EH (cell line): ENCODE data around the gene LRRC8C.
"Not testable (repeated sequence)": the region's sequence is repeated elsewhere in the genome, so short reads cannot be mapped to it uniquely, and the experiment has no call there.

Experiments
- DNase-seq: peaks from one replicate; pipeline ENCODE4 v3.0.0-alpha.2; 2015; ENCODE audit warnings: low read depth

Gene LRRC8C

DNA sequence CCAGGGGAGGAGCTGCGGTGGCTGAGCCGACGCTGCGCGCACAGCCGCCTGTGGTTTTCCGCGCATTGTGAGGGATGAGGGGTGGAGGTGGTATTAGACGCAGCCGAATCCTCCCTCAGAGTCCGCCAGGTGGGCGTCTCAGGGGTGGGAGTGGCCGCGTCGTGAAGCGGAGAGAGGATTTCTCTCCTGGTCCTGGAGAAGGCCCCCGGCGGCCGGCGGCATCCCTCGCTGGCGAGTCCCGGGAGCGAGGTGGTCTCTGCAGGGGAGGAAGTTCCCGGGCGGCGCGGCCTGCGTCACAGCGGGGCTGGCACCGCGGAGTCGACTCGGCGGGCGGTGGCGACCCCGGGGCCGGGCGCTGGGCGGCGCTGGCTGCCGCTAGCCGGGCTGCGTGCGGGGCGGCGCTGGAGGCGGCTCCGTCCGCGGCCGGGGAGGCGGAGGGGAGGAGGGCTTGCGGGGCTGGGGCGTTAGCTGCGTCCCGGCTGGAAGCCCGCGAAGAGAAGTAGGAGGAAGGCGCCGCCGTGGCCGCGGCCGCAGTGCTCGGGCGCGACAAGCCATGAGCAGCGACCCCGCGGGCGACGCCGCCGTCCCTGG, at the start of gene LRRC8C:
TSS of gene LRRC8C (plus strand) at position 464 of the 591 bp plus-strand sequence. CDS start 53,354 bp downstream, outside the sequence.
- DNase-seq = peak; percentile 82

DNA sequence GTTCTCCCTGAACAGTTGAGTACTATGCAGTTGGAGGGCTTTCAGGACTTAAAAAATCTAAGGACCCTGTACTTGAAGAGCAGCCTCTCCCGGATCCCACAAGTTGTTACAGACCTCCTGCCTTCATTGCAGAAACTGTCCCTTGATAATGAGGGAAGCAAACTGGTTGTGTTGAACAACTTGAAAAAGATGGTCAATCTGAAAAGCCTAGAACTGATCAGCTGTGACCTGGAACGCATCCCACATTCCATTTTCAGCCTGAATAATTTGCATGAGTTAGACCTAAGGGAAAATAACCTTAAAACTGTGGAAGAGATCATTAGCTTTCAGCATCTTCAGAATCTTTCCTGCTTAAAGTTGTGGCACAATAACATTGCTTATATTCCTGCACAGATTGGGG, 48.7 kb upstream of the LRRC8C start:
- no peak for DNase-seq

DNA sequence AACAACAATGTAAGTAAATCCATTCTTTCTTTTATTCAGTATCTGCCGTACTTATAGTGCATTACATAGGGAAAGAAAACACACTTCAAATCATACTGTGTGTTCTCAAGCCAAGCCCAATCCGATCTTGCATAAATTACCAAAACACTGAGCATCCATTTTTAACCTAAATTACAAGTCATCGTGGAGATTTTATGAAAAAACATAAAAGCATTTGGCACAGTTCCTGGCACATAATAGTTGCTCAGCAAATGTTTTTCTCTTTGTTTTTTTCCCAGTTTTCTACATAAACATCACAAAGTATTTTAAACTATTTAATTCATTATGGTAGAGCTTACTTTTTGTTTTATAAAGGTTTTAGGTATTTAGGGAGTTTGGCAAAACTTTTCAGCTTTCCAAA, 48.1 kb upstream of the LRRC8C start:
- DNase-seq = no peak

GRCh38 chr1:89587729-89588161, 45.2 kb upstream of the LRRC8C start:
- no peak for DNase-seq

DNA sequence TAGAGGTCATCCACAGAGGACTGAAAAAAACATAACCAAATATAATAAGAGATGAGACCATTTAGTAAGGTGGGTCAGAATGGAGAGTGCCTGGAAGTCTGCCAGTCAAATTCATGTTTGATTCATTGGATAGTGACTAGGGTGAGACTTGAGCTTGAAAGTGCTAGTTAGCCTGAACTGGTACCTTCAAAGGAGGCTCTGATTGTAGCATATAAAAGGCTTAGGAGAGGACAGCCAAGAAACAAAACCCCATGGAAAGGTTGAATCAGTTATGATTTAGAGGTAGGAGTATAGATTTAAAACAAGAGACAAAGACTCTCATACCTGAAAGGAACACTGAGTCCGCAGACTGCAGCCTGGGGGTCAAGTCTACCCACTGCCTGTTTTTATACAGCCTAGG, 44.4 kb upstream of the LRRC8C start:
- no peak for DNase-seq

- peak; percentile 28 for DNase-seq
Measured at GRCh38 chr1:89589515-89589914, 43.4 kb upstream of the LRRC8C start.

DNA sequence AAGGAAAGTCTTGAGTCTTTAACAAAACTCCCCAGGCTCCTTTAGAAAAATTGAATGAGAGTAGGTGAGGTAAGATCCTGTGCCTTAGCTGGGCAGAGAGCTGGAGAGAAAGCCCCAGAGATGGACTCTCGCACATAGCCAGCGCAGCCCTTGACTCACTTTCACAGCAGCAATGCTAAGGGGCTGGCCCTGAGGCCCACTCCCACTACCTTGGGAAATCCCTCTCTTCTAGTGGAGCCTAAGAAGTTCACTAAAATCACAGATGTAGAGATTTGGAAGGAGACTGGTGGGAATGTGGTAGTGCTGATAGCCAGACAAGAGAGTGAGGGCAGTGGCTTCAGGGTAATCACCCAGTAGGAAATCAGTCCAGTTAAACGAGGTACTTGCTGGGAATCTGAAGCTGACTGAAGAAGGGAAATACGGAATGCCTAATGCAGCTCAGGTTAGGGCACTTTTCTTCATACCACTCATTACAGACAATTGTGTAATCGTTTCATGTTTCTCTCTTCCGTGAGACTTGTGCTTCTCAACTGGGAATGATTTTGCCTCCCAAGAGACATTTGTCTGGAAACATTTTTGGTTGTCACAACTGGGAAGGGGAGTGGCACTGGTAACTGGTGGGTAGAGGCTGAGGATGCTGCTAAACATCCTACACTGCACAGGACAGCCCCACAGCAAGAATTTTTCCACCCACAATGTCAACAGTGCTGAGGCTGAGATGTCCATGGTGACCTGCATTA, 42.4 kb upstream of the LRRC8C start:
- DNase-seq = no peak

DNA sequence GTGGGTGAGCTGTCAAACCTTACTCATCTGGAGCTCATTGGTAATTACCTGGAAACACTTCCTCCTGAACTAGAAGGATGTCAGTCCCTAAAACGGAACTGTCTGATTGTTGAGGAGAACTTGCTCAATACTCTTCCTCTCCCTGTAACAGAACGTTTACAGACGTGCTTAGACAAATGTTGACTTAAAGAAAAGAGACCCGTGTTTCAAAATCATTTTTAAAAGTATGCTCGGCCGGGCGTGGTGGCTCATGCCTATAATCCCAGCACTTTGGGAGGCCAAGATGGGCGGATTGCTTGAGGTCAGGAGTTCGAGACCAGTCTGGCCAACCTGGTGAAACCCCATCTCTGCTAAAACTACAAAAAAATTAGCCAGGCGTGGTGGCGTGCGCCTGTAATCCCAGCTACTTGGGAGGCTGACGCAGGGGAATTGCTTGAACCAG, 40.0 kb upstream of the LRRC8C start:
- not testable (repeated sequence) for DNase-seq

DNA sequence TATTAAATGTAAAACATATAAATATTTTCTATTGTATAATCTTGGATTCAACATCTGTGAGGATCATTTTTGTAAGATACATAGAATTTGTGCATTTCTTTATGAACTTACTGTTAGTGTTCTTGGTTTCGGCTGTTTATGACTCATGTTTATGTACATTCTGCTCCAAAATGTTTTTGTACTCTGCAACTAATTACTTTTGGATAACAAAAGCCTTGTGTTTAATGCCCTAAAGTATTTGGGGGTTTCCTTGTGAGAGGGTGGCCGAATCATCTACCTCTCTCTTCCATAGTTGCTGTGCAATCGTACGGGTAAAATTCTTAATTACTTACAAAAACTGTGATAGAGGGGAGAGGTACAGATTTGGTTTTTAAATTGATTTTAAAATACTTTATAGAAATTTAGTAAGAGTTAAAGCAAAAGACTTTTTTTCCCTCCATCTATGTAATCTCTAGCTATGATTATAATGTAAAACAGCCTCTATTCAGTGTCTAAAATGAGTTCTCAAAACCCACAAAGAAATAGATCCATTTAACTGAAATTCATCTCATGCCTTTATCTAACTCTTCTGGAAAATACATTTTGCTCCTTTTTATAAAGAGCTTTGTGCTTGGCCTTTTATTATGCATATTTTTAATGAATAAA, 38.7 kb upstream of the LRRC8C start:
- no peak for DNase-seq

DNA sequence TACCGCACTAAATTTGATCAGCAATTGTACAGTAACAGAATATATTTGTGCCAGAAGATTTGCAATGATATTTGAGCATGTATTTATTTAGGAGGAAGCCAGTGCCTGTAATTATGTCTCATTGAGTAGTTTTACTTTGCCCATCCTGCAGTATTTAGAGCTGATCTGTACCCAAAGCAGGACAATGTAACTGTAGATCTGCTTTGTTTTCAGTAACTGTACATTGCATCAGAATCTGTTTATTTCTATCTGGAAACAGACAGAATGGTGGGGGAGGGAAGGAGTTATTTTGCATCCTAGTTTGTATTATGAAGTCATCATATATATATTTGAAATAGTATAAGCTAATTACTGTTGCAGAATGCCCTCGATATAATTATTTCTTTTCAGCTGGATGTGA, 36.2 kb upstream of the LRRC8C start:
- no peak for DNase-seq

GRCh38 chr1:89598450-89599331, 34.2 kb upstream of the LRRC8C start:
- DNase-seq = peak; percentile 47

DNA sequence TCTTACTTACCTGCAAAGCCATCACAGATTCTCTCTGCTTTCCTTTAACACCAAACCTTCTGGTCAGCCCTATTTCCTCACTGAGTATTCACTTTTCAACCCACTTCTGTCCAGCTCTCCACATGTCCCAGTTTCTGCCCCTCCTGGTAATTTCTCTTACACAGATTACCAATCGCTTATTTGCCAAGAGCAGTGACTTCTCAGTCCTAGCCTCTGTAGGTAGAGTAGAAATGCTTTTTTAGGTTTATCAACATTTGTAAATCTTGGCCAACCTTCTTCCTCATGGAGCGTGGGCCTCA, 33.6 kb upstream of the LRRC8C start:
- no peak for DNase-seq

- no peak for DNase-seq
Measured at GRCh38 chr1:89600451-89601224, 32.3 kb upstream of the LRRC8C start.

- DNase-seq = no peak
Measured at GRCh38 chr1:89602871-89603404, 30.0 kb upstream of the LRRC8C start.

DNA sequence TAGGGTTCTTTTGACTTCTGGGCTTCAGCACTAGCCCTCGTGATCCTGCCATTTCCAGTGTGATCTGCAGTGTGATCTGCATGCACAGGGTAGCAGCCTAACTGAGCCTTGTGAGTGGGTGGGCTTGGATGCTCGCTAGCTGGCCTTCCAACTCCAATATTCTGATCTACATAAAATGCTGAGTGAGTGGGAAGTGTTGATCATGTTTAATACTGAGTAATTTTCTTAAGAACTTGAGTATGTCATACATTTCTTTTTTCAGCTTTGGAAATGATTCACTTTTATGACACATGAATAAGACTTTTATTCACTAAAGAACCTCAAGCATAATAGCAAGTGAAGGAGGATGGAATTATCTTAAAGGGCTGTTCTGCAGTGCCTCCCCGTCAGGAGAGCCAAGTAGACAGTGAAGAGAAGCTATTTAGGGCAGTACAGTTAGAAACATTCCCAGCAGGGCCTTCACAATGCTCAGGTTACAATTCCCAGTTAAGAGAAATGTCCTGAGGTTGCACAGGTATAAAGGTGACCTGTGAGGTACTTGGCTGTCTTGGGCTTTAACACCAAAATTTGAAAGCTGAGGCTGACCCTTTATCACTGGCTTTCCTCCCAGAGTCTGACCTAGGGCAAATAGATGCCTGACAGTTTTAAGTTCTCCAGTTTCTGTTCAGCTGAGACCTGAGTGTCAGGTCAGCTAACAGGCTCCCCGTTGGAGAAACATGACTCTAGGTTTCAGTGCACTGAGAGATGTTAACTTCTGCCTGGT, 29.1 kb upstream of the LRRC8C start:
- DNase-seq = peak; percentile 42

GRCh38 chr1:89604414-89604735, 28.5 kb upstream of the LRRC8C start:
- no peak for DNase-seq

GRCh38 chr1:89605692-89606091, 27.2 kb upstream of the LRRC8C start:
- DNase-seq = peak; percentile 72

- no peak for DNase-seq
Measured at GRCh38 chr1:89606227-89606980, 26.5 kb upstream of the LRRC8C start.

DNA sequence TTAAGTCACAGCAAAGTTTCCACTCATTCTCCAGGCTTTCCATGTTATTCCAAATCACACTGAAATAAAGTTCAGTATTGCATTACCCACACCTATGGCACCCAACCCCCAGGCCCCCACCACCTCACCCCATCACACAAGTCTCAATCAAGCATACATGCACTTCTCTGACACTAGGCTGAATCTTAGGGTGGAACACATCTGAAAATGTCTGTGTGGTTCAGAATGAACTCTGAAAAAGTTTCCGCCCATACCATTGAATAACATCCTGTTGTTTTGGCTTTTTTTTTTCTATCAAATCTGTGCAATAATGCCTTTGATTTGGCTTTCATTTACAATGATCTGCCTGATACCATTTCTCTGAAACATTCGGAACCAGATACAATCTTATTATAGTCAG, 25.8 kb upstream of the LRRC8C start:
- DNase-seq = no peak
